ENCODE results near the gene FERMT1. TPM values are rescaled to one million over a fixed set of nuclear protein-coding genes. Genes with fewer than 3 reads are reported as not detected.

The FERMT1 gene
- total and polyA plus RNA-seq, 2 of the 13 experiments (the other 11 are each of a cell fraction or from before 2014, with no cell fraction given) = 15.8 to 29.5 TPM

- TF ChIP-seq TFDP2 (CRISPR knock-in tag; IDR thresholded peaks at IDR 0.05) = no peak; the same call in 1 of the 2 replicates
- TF ChIP-seq ZBED4 (CRISPR knock-in tag; IDR thresholded peaks at IDR 0.05; ENCODE audit: borderline replicate concordance) = peak; percentile 85; the same call in 1 of the 2 replicates
- no peak for TF ChIP-seq EED (CRISPR knock-in tag; IDR thresholded peaks at IDR 0.05)
- no peak for TF ChIP-seq ATF1 (CRISPR knock-in tag; IDR thresholded peaks at IDR 0.05)
- peak; percentile 90 for TF ChIP-seq PTBP1 (IDR thresholded peaks at IDR 0.05; ENCODE audit: low read depth, low read length, poor library complexity, severe bottlenecking)
- TF ChIP-seq ZFAT (CRISPR knock-in tag; conservative IDR thresholded peaks at IDR 0.05) = no peak
- TF ChIP-seq ZKSCAN8 (CRISPR knock-in tag; IDR thresholded peaks at IDR 0.05; ENCODE audit: borderline replicate concordance) = peak; percentile 12; the same call in 1 of the 2 replicates
- TF ChIP-seq HDAC1 (CRISPR knock-in tag; IDR thresholded peaks at IDR 0.05) = 0 out of 2 replicates have a peak, but pooled peaks have one; percentile 54
- TF ChIP-seq ARHGAP35 (CRISPR knock-in tag; IDR thresholded peaks at IDR 0.05; ENCODE audit: borderline replicate concordance) = peak; percentile 24; the same call in 1 of the 2 replicates
- no peak for TF ChIP-seq RFX1 (IDR thresholded peaks at IDR 0.05)
- no peak for TF ChIP-seq SRSF1 (optimal IDR thresholded peaks at IDR 0.05; ENCODE audit: low read depth, low read length)
- no peak for TF ChIP-seq ZNF296 (CRISPR knock-in tag; conservative IDR thresholded peaks at IDR 0.05)
- no peak; the same call in 1 of the 2 replicates for TF ChIP-seq UBTF (CRISPR knock-in tag; IDR thresholded peaks at IDR 0.05)
- TF ChIP-seq ZNF235 (CRISPR knock-in tag; IDR thresholded peaks at IDR 0.05; ENCODE audit: borderline replicate concordance) = peak; percentile 87; the same call in 1 of the 2 replicates
- TF ChIP-seq ZNF614 (CRISPR knock-in tag; IDR thresholded peaks at IDR 0.05; ENCODE audit: borderline replicate concordance) = no peak
- no peak for TF ChIP-seq RORA (CRISPR knock-in tag; IDR thresholded peaks at IDR 0.05)
- no peak for TF ChIP-seq GATA4 (IDR thresholded peaks at IDR 0.05; ENCODE audit: borderline replicate concordance, low read depth)
- TF ChIP-seq ZSCAN9 (CRISPR knock-in tag; IDR thresholded peaks at IDR 0.05; ENCODE audit: borderline replicate concordance) = peak; percentile 68; the same call in 1 of the 2 replicates
- TF ChIP-seq ZNF256 (CRISPR knock-in tag; conservative IDR thresholded peaks at IDR 0.05) = no peak; the same call in 1 of the 2 replicates
- peak; percentile 68; the same call in 1 of the 2 replicates for TF ChIP-seq TFDP1 (CRISPR knock-in tag; IDR thresholded peaks at IDR 0.05; ENCODE audit: borderline replicate concordance)
- TF ChIP-seq ZNF335 (CRISPR knock-in tag; IDR thresholded peaks at IDR 0.05) = 0 out of 2 replicates have a peak, but pooled peaks have one; percentile 18
Measured at GRCh38 chr20:6122111-6122872, 538 bp downstream of the FERMT1 start (continued).
